HepG2 (cell line): ENCODE measurements around the gene SECTM1. TPM values are rescaled to one million over a fixed set of nuclear protein-coding genes. Genes with fewer than 3 reads are reported as not detected.

Source experiments
- CAMTA2 ChIP-seq: sonication (generic); formaldehyde crosslinking; IDR thresholded peaks from 2 replicates; pipeline ENCODE4 v1.4.0; 2020; ENCODE audit warnings: mild to moderate bottlenecking, missing genetic modification reagents, borderline replicate concordance
- CEBPZ ChIP-seq: IDR thresholded peaks from 2 replicates; pipeline ENCODE4 v1.6.1; 2012; ENCODE audit warnings: low read length, improper control_type of control experiment
- HIVEP1 ChIP-seq: sonication (generic); formaldehyde crosslinking; IDR thresholded peaks from 2 replicates; pipeline ENCODE4 v1.4.0; 2020; ENCODE audit warnings: mild to moderate bottlenecking, missing genetic modification reagents
- MAFF ChIP-seq: IDR thresholded peaks from 2 replicates; pipeline ENCODE4 v1.6.1; 2011; ENCODE audit warnings: low read depth, low read length, improper control_type of control experiment
- SMARCE1 ChIP-seq: fragments of 450-650 bp; IDR thresholded peaks from 2 replicates; pipeline ENCODE4 v1.6.1; 2017; ENCODE audit warnings: borderline replicate concordance
- TAF1 ChIP-seq: sonication (generic); formaldehyde crosslinking; IDR thresholded peaks from 2 replicates; pipeline ENCODE4 v1.4.0; 2020; ENCODE audit warnings: missing genetic modification reagents
- WIZ ChIP-seq: sonication (generic); formaldehyde crosslinking; IDR thresholded peaks from 2 replicates; pipeline ENCODE4 v1.5.1; 2020; ENCODE audit warnings: mild to moderate bottlenecking, missing genetic modification reagents
- ZBTB10 ChIP-seq: sonication (generic); formaldehyde crosslinking; IDR thresholded peaks from 2 replicates; pipeline ENCODE4 v1.4.0; 2020; ENCODE audit warnings: missing genetic modification reagents, borderline replicate concordance
- ZFX ChIP-seq: sonication (generic); formaldehyde crosslinking; IDR thresholded peaks from 2 replicates; pipeline ENCODE4 v1.4.0; 2020; ENCODE audit warnings: mild to moderate bottlenecking, low read depth, missing genetic modification reagents, moderate library complexity
- ZNF282 ChIP-seq: fragments of 450-650 bp; IDR thresholded peaks from 2 replicates; pipeline ENCODE4 v1.6.1; 2018; ENCODE audit not compliant: partially characterized antibody
- ZNF343 ChIP-seq: sonication (generic); formaldehyde crosslinking; IDR thresholded peaks from 2 replicates; pipeline ENCODE4 v1.4.0; 2020; ENCODE audit warnings: mild to moderate bottlenecking, missing genetic modification reagents
- ZNF678 ChIP-seq: sonication (generic); formaldehyde crosslinking; IDR thresholded peaks from 2 replicates; pipeline ENCODE4 v1.4.0; 2020; ENCODE audit warnings: mild to moderate bottlenecking, missing genetic modification reagents
- ZNF879 ChIP-seq: sonication (generic); formaldehyde crosslinking; IDR thresholded peaks from 2 replicates; pipeline ENCODE4 v1.8.1; 2023; ENCODE audit warnings: missing genetic modification reagents
- ZXDC ChIP-seq: sonication (generic); formaldehyde crosslinking; IDR thresholded peaks from 2 replicates; pipeline ENCODE4 v1.5.0; 2020; ENCODE audit warnings: mild to moderate bottlenecking, missing genetic modification reagents
- polyA plus RNA-seq, 8 experiments: library from polyadenylated mRNA; depleted of rRNA in 3 of 8; stranded (reverse) in 7 of 8; unstranded in 1 of 8; fragments of >200 nt; fragmentation: Illumina TruSeq in 4 of 8; extraction: Trizol in 4 of 8; gene quantifications; 2 replicates each; pipeline versions ENCODE4 v1.2.1 to v1.2.3, GENCODE V29; 2011 to 2016; ENCODE audit warnings: low read depth in 4 of 8, missing spikeins in 1 of 8, mixed read lengths in 1 of 8; ENCODE audit not compliant: insufficient read depth in 1 of 8
- total RNA-seq, 5 experiments: library from RNA; depleted of rRNA; stranded (reverse); fragments of >200 nt; fragmentation: Illumina TruSeq; extraction: Trizol; gene quantifications; 2 replicates each; pipeline ENCODE4 v1.2.3, GENCODE V29; 2016; ENCODE audit warnings: low read depth in 1 of 5

The SECTM1 gene
- total and polyA plus RNA-seq, 2 of the 13 experiments (the other 11 are each of a cell fraction or from before 2014, with no cell fraction given): 3.5 to 5.3 TPM

GRCh38 chr17:82292251-82293154, 41.1 kb downstream of the SECTM1 start (continued):
- TF ChIP-seq CEBPZ (no peak), WIZ (CRISPR knock-in tag) (no peak), ZNF879 (CRISPR knock-in tag) (no peak; the same call in 1 of the 2 replicates), TAF1 (CRISPR knock-in tag) (peak; percentile 96), ZNF343 (0 out of 2 replicates have a peak, but pooled peaks have one; percentile 62), MAFF (no peak), CAMTA2 (no peak), ZFX (CRISPR knock-in tag) (peak; percentile 90), ZBTB10 (no peak), ZXDC (no peak), HIVEP1 (CRISPR knock-in tag) (no peak), ZNF282 (no peak), ZNF678 (CRISPR knock-in tag) (peak; percentile 90; the same call in 1 of the 2 replicates), SMARCE1 (no peak)
